Astrocyte (in vitro differentiated cells and primary cell): ENCODE measurements around the gene HSD11B1. TPM values are rescaled to one million over a fixed set of nuclear protein-coding genes. Genes with fewer than 3 reads are reported as not detected.

Experiments
- DNase-seq: peaks from one replicate; pipeline ENCODE4 v3.0.0-alpha.2; 2010; ENCODE audit warnings: low read depth
- FAIRE-seq: peaks from 2 replicates; lab custom pipeline; 2011; peaks lifted over from hg19 to GRCh38; lab: Jason Lieb, UNC
- H2AFZ ChIP-seq: 2 replicates; pipeline ENCODE4 v1.6.0; 2012; ENCODE audit warnings: low read depth, low read length, inconsistent platforms
- H3K27ac ChIP-seq: 2 replicates; pipeline ENCODE4 v1.5.1; 2011; ENCODE audit warnings: low read depth, low read length, inconsistent platforms
- H3K27me3 ChIP-seq: 2 replicates; pipeline ENCODE4 v1.6.0; 2011; ENCODE audit warnings: low read length, inconsistent platforms; ENCODE audit not compliant: insufficient read depth
- H3K36me3 ChIP-seq: 2 replicates; pipeline ENCODE4 v1.5.1; 2011; ENCODE audit warnings: low read length, inconsistent platforms; ENCODE audit not compliant: insufficient read depth
- H3K4me1 ChIP-seq: 2 replicates; pipeline ENCODE4 v1.5.1; 2011; ENCODE audit warnings: low read length, inconsistent platforms; ENCODE audit not compliant: insufficient read depth
- H3K4me2 ChIP-seq: 2 replicates; pipeline ENCODE4 v1.6.0; 2012; ENCODE audit warnings: low read length, inconsistent platforms
- H3K4me3 ChIP-seq: 2 replicates; pipeline ENCODE4 v1.5.1; 2011; ENCODE audit warnings: low read depth, mild to moderate bottlenecking, low read length, inconsistent platforms; ENCODE audit not compliant: insufficient read depth
- H3K79me2 ChIP-seq: 2 replicates; pipeline ENCODE4 v1.6.0; 2012; ENCODE audit warnings: mild to moderate bottlenecking, low read length, inconsistent platforms; ENCODE audit not compliant: insufficient read depth
- H3K9ac ChIP-seq: 2 replicates; pipeline ENCODE4 v1.6.0; 2012; ENCODE audit warnings: mild to moderate bottlenecking, low read length, inconsistent platforms
- H3K9me3 ChIP-seq: 2 replicates; pipeline ENCODE4 v1.5.1; 2012; ENCODE audit warnings: low read depth, mild to moderate bottlenecking, low read length, inconsistent platforms; ENCODE audit not compliant: insufficient read depth
- H4K20me1 ChIP-seq: 2 replicates; pipeline ENCODE4 v1.6.0; 2012; ENCODE audit warnings: low read length, inconsistent platforms; ENCODE audit not compliant: insufficient read depth
- H3K27ac Mint-ChIP-seq: one replicate; pipeline ENCODE4 v1.8.0; 2021; ENCODE audit warnings: mild to moderate bottlenecking, mixed read lengths; ENCODE audit not compliant: unreplicated experiment
- H3K27me3 Mint-ChIP-seq: one replicate; pipeline ENCODE4 v1.8.0; 2021; ENCODE audit warnings: low read depth, mixed read lengths; ENCODE audit not compliant: unreplicated experiment
- H3K36me3 Mint-ChIP-seq: one replicate; pipeline ENCODE4 v1.8.0; 2021; ENCODE audit warnings: low read depth, mixed read lengths; ENCODE audit not compliant: unreplicated experiment
- H3K4me1 Mint-ChIP-seq: one replicate; pipeline ENCODE4 v1.8.0; 2021; ENCODE audit warnings: low read depth, mixed read lengths; ENCODE audit not compliant: unreplicated experiment
- H3K4me3 Mint-ChIP-seq: one replicate; pipeline ENCODE4 v1.8.0; 2021; ENCODE audit warnings: mild to moderate bottlenecking, moderate library complexity, mixed read lengths; ENCODE audit not compliant: unreplicated experiment
- H3K9me3 Mint-ChIP-seq: one replicate; pipeline ENCODE4 v1.8.0; 2021; ENCODE audit warnings: mild to moderate bottlenecking, mixed read lengths; ENCODE audit not compliant: unreplicated experiment
- EZH2 ChIP-seq: IDR thresholded peaks from 2 replicates; pipeline ENCODE4 v1.6.1; 2012; ENCODE audit warnings: mild to moderate bottlenecking, low read length, inconsistent platforms; ENCODE audit not compliant: insufficient read depth
- total RNA-seq: library from RNA; stranded (reverse); gene quantifications from 2 replicates; pipeline ENCODE4 v1.2.1, GENCODE V29; 2021
- TF ChIP-seq, protein P1 (sequence below): IDR thresholded peaks from 2 replicates; pipeline ENCODE4 v1.5.1; 2011; ENCODE audit warnings: low read depth, mild to moderate bottlenecking, inconsistent platforms, low read length, moderate library complexity; ENCODE audit not compliant: insufficient read depth

HSD11B1 gene
- total RNA-seq, 1 donor from 2014 or later: not detected

DNA sequence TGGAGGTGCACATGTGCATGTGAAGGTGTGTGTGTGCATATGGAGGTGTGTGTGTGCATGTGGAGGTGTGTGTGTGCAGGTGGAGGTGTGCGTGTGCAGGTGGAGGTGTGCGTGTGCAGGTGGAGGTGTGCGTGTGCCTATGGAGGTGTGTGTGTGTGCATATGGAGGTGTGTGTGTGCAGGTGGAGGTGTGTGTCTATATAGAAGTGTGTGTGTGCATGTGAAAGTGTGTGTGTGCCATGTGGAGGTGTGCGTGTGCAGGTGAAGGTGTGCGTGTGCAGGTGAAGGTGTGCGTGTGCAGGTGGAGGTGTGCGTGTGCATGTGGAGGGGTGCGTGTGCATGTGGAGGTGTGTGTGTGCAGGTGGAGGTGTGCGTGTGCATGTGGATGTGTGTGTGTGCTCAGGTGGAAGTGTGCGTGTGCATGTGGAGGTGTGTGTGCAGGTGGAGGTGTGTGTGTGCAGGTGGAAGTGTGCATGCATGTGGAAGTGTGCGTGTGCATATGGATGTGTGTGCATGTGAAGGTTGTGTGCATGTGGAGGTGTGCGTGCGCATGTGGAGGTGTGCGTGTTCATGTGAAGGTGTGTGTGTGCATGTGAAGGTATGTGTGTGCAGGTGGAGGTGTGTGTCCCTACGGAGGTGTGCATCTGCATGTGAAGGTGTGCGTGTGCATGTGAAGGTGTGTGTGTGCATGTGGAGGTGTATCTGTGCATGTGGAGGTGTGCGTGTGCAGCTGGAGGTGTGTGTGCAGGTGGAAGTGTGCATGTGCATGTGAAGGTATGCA is 66.2 kb downstream of the HSD11B1 start:
- peaks cover 7% of the 10 kb centered on the region for H3K4me1 Mint-ChIP-seq
- Histone ChIP-seq H3K27me3 (no peaks in the 10 kb centered on the region), H2AFZ (no peak overlapping the region), H3K27ac (no peak overlapping the region), H3K9me3 (no peaks in the 10 kb centered on the region), H3K4me1 (peaks cover 23% of the 10 kb centered on the region), H3K9ac (no peak overlapping the region), H4K20me1 (no peaks in the 10 kb centered on the region), H3K36me3 (no peaks in the 10 kb centered on the region), H3K4me3 (no peak overlapping the region), H3K4me2 (no peak overlapping the region), H3K79me2 (no peaks in the 10 kb centered on the region)
- TF ChIP-seq, protein P1, sequence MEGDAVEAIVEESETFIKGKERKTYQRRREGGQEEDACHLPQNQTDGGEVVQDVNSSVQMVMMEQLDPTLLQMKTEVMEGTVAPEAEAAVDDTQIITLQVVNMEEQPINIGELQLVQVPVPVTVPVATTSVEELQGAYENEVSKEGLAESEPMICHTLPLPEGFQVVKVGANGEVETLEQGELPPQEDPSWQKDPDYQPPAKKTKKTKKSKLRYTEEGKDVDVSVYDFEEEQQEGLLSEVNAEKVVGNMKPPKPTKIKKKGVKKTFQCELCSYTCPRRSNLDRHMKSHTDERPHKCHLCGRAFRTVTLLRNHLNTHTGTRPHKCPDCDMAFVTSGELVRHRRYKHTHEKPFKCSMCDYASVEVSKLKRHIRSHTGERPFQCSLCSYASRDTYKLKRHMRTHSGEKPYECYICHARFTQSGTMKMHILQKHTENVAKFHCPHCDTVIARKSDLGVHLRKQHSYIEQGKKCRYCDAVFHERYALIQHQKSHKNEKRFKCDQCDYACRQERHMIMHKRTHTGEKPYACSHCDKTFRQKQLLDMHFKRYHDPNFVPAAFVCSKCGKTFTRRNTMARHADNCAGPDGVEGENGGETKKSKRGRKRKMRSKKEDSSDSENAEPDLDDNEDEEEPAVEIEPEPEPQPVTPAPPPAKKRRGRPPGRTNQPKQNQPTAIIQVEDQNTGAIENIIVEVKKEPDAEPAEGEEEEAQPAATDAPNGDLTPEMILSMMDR: no peak
- no peak for TF ChIP-seq EZH2
- H3K27me3 Mint-ChIP-seq: peaks cover 2% of the 10 kb centered on the region
- H3K4me3 Mint-ChIP-seq: no peak overlapping the region
- no peak overlapping the region for H3K27ac Mint-ChIP-seq
- FAIRE-seq (no peak), DNase-seq (no peak)
- no peaks in the 10 kb centered on the region for H3K9me3 Mint-ChIP-seq
- H3K36me3 Mint-ChIP-seq: no peaks in the 10 kb centered on the region

DNA sequence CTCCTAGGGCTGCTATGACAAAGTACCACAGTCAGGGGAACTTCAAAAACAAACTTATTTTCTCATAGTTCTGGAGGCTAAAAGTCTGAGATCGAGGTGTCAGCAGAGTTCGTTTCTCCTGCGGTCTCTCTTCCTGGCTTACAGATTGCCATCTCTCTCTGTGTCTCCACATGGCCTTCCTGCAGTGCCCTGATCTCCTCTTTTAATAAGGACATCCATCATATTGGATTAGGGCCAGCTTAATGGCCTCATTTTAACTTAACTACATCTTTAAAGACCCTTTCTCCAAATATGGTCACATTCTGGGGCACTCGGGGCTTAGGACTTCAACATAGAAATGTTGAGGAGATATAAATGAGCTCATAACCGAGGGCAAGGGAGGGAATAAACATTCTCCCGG is 67.5 kb downstream of the HSD11B1 start:
- no peak overlapping the region for H3K4me2 ChIP-seq
- H3K27ac ChIP-seq: no peak overlapping the region
- H3K36me3 Mint-ChIP-seq: no peaks in the 10 kb centered on the region
- no peak overlapping the region for H3K27ac Mint-ChIP-seq
- H3K4me3 Mint-ChIP-seq: no peak overlapping the region
- no peaks in the 10 kb centered on the region for H3K27me3 ChIP-seq
- H3K9me3 ChIP-seq: no peaks in the 10 kb centered on the region
- H3K9ac ChIP-seq: no peak overlapping the region
- no peak overlapping the region for H3K4me3 ChIP-seq
- TF ChIP-seq EZH2: no peak
- TF ChIP-seq, protein P1: no peak
- no peak for DNase-seq
- H3K9me3 Mint-ChIP-seq: no peaks in the 10 kb centered on the region
- H2AFZ ChIP-seq: no peak overlapping the region
- peaks cover 7% of the 10 kb centered on the region for H3K4me1 Mint-ChIP-seq
- H3K36me3 ChIP-seq: no peaks in the 10 kb centered on the region
- FAIRE-seq: no peak
- peaks cover 23% of the 10 kb centered on the region for H3K4me1 ChIP-seq
- no peaks in the 10 kb centered on the region for H3K79me2 ChIP-seq
- H4K20me1 ChIP-seq: no peaks in the 10 kb centered on the region
- peaks cover 2% of the 10 kb centered on the region for H3K27me3 Mint-ChIP-seq

DNA sequence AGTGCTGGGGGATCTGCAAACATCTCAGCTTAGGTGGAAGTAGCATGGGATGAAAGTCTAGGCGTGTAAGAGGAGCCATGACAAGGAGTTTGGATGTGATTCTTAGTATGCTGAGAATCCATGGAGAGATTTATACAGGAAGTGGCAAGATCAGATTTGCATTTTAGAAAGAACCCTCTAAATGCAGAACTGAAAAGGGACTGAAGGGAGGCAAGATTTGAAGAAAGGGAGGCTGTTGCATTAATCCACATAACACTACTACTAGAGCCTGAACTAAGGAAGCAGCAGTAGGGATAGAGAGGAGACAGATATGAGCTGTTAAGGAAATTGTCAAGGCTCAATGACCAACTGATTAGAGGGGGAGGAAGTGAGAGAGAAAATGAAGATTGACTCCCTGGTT is 69.9 kb downstream of the HSD11B1 start:
- DNase-seq (no peak), FAIRE-seq (no peak)
- no peak overlapping the region for H3K27ac Mint-ChIP-seq

More for the DNA sequence above, 69.9 kb downstream of the HSD11B1 start:
- no peaks in the 10 kb centered on the region for H3K79me2 ChIP-seq
- no peak overlapping the region for H3K4me2 ChIP-seq
- no peaks in the 10 kb centered on the region for H3K9me3 Mint-ChIP-seq
- H3K4me3 Mint-ChIP-seq: no peak overlapping the region
- H4K20me1 ChIP-seq: no peaks in the 10 kb centered on the region
- peaks cover 8% of the 10 kb centered on the region for H3K4me1 ChIP-seq
- H2AFZ ChIP-seq: no peak overlapping the region
- H3K9me3 ChIP-seq: no peaks in the 10 kb centered on the region
- H3K27ac ChIP-seq: no peak overlapping the region
- no peaks in the 10 kb centered on the region for H3K27me3 ChIP-seq
- H3K36me3 ChIP-seq: no peaks in the 10 kb centered on the region
- no peak overlapping the region for H3K9ac ChIP-seq
- H3K4me3 ChIP-seq: no peak overlapping the region
- TF ChIP-seq, protein P1: no peak
- no peak for TF ChIP-seq EZH2
- H3K36me3 Mint-ChIP-seq: no peaks in the 10 kb centered on the region
- peaks cover under 1% of the 10 kb centered on the region for H3K4me1 Mint-ChIP-seq
- peaks cover 2% of the 10 kb centered on the region for H3K27me3 Mint-ChIP-seq
